ENCODE results near the gene KCNMA1.

Gene KCNMA1

GRCh38 chr10:77583527-77583926 is 54.1 kb downstream of the KCNMA1 start:
- no peak overlapping the region for H3K4me3 ChIP-seq (ENCODE audit: insufficient read depth in 1 of 2, low read depth in 1 of 2, low read length in 2 of 2)
- no peak overlapping the region for H3K4me2 ChIP-seq (ENCODE audit: low read length, poor library complexity, severe bottlenecking)
- H3K14ac ChIP-seq (ENCODE audit: low read length in 2 of 2) = no peak overlapping the region
- H2BK120ac ChIP-seq (ENCODE audit: low read depth, low read length) = no peak overlapping the region
- peaks cover 22% of the 10 kb centered on the region for H3K4me1 ChIP-seq (ENCODE audit: control insufficient read depth, insufficient read depth, low read depth, low read length)
- no peak overlapping the region for H2BK15ac ChIP-seq (ENCODE audit: low read depth, poor library complexity, severe bottlenecking)
- H2BK12ac ChIP-seq (ENCODE audit: low read length in 2 of 2) = peak overlapping the region; percentile 59 to 86
- no peak for DNase-seq
- H3K18ac ChIP-seq (ENCODE audit: low read depth in 1 of 2, low read length in 2 of 2) = peak overlapping the region; percentile 3 to 28
- no peak overlapping the region for H4K8ac ChIP-seq (ENCODE audit: low read length)
- H3K9me3 ChIP-seq (ENCODE audit: control insufficient read depth, low read length) = no peaks in the 10 kb centered on the region
- H2AK5ac ChIP-seq (ENCODE audit: low read length, severe bottlenecking) = no peak overlapping the region
- H2BK5ac ChIP-seq (ENCODE audit: low read depth, low read length, poor library complexity, severe bottlenecking) = no peak overlapping the region
- H3K9ac ChIP-seq (ENCODE audit: low read length) = no peak overlapping the region
- H2AFZ ChIP-seq (ENCODE audit: low read depth, low read length) = no peak overlapping the region
- H3K27ac ChIP-seq (ENCODE audit: low read length, poor library complexity, severe bottlenecking) = no peak overlapping the region
- H4K91ac ChIP-seq (ENCODE audit: low read length) = peak overlapping the region; percentile 67
- peaks cover 0 to 3% of the 10 kb centered on the region in 2 experiments for H3K36me3 ChIP-seq (ENCODE audit: control insufficient read depth in 1 of 2, insufficient read depth in 2 of 2, low read depth in 1 of 2, low read length in 2 of 2)
- no peaks in the 10 kb centered on the region for H3K27me3 ChIP-seq (ENCODE audit: control insufficient read depth in 1 of 2, insufficient read depth in 1 of 2, low read length in 2 of 2)
- no peak overlapping the region for H3K23ac ChIP-seq (ENCODE audit: low read length in 2 of 2)
- H3K4ac ChIP-seq (ENCODE audit: low read depth in 1 of 2, low read length in 2 of 2) = no peak overlapping the region
- H3K79me1 ChIP-seq (replicated peaks; ENCODE audit: low read length, poor library complexity, severe bottlenecking) = peaks cover 33% of the 10 kb centered on the region

- H3K23ac ChIP-seq (ENCODE audit: low read length in 2 of 2) = no peak overlapping the region
- peaks cover 0 to 3% of the 10 kb centered on the region in 2 experiments for H3K36me3 ChIP-seq (ENCODE audit: control insufficient read depth in 1 of 2, insufficient read depth in 2 of 2, low read depth in 1 of 2, low read length in 2 of 2)
- H2BK5ac ChIP-seq (ENCODE audit: low read depth, low read length, poor library complexity, severe bottlenecking) = no peak overlapping the region
- H3K27me3 ChIP-seq (ENCODE audit: control insufficient read depth in 1 of 2, insufficient read depth in 1 of 2, low read length in 2 of 2) = no peaks in the 10 kb centered on the region
- peaks cover 27% of the 10 kb centered on the region for H3K79me1 ChIP-seq (replicated peaks; ENCODE audit: low read length, poor library complexity, severe bottlenecking)
- peak overlapping the region; percentile 13 for H2BK15ac ChIP-seq (ENCODE audit: low read depth, poor library complexity, severe bottlenecking)
- peak overlapping the region; percentile 62 for H2BK120ac ChIP-seq (ENCODE audit: low read depth, low read length)
- no peak overlapping the region for H3K4me3 ChIP-seq (ENCODE audit: insufficient read depth in 1 of 2, low read depth in 1 of 2, low read length in 2 of 2)
- H3K14ac ChIP-seq (ENCODE audit: low read length in 2 of 2) = peak overlapping the region in 1 of 2 experiments; percentile 13
- H2AK5ac ChIP-seq (ENCODE audit: low read length, severe bottlenecking) = no peak overlapping the region
- peak overlapping the region; percentile 3 to 68 for H3K18ac ChIP-seq (ENCODE audit: low read depth in 1 of 2, low read length in 2 of 2)
- 63% methylated on average over 4 of the region's 4 CpGs for WGBS
- H4K91ac ChIP-seq (ENCODE audit: low read length) = peak overlapping the region; percentile 86
- H4K8ac ChIP-seq (ENCODE audit: low read length) = peak overlapping the region; percentile 85
- DNase-seq = peak; percentile 81
- peak overlapping the region; percentile 60 to 74 for H3K4ac ChIP-seq (ENCODE audit: low read depth in 1 of 2, low read length in 2 of 2)
- no peaks in the 10 kb centered on the region for H3K9me3 ChIP-seq (ENCODE audit: control insufficient read depth, low read length)
- no peak overlapping the region for H3K27ac ChIP-seq (ENCODE audit: low read length, poor library complexity, severe bottlenecking)
- H3K4me2 ChIP-seq (ENCODE audit: low read length, poor library complexity, severe bottlenecking) = no peak overlapping the region
- no peak overlapping the region for H3K9ac ChIP-seq (ENCODE audit: low read length)
- H2AFZ ChIP-seq (ENCODE audit: low read depth, low read length) = no peak overlapping the region
- peak overlapping the region in 1 of 2 experiments; percentile 86 for H2BK12ac ChIP-seq (ENCODE audit: low read length in 2 of 2)
- peaks cover 26% of the 10 kb centered on the region for H3K4me1 ChIP-seq (ENCODE audit: control insufficient read depth, insufficient read depth, low read depth, low read length)
Observed at GRCh38 chr10:77582710-77583115, 54.9 kb downstream of the KCNMA1 start.

GRCh38 chr10:77581738-77582137 is 55.9 kb downstream of the KCNMA1 start:
- Histone ChIP-seq H3K4me2 (ENCODE audit: low read length, poor library complexity, severe bottlenecking) (no peak overlapping the region), H3K4ac (ENCODE audit: low read depth in 1 of 2, low read length in 2 of 2) (peak overlapping the region; percentile 73), H4K8ac (ENCODE audit: low read length) (peak overlapping the region; percentile 53), H3K9me3 (ENCODE audit: control insufficient read depth, low read length) (no peaks in the 10 kb centered on the region), H3K14ac (ENCODE audit: low read length in 2 of 2) (peak overlapping the region in 1 of 2 experiments; percentile 79), H3K23ac (ENCODE audit: low read length in 2 of 2) (no peak overlapping the region), H2BK120ac (ENCODE audit: low read depth, low read length) (peak overlapping the region; percentile 42), H2AFZ (ENCODE audit: low read depth, low read length) (no peak overlapping the region), H3K4me3 (ENCODE audit: insufficient read depth in 1 of 2, low read depth in 1 of 2, low read length in 2 of 2) (no peak overlapping the region), H3K27me3 (ENCODE audit: control insufficient read depth in 1 of 2, insufficient read depth in 1 of 2, low read length in 2 of 2) (no peaks in the 10 kb centered on the region), H3K18ac (ENCODE audit: low read depth in 1 of 2, low read length in 2 of 2) (peak overlapping the region; percentile 38 to 55), H3K79me1 (replicated peaks; ENCODE audit: low read length, poor library complexity, severe bottlenecking) (peaks cover 25% of the 10 kb centered on the region), H3K4me1 (ENCODE audit: control insufficient read depth, insufficient read depth, low read depth, low read length) (peaks cover 23% of the 10 kb centered on the region), H3K36me3 (ENCODE audit: control insufficient read depth in 1 of 2, insufficient read depth in 2 of 2, low read depth in 1 of 2, low read length in 2 of 2) (peaks cover 0 to 3% of the 10 kb centered on the region in 2 experiments), H2AK5ac (ENCODE audit: low read length, severe bottlenecking) (peak overlapping the region; percentile 63), H2BK12ac (ENCODE audit: low read length in 2 of 2) (peak overlapping the region; percentile 64 to 91), H3K9ac (ENCODE audit: low read length) (no peak overlapping the region), H4K91ac (ENCODE audit: low read length) (peak overlapping the region; percentile 82), H2BK15ac (ENCODE audit: low read depth, poor library complexity, severe bottlenecking) (peak overlapping the region; percentile 3), H2BK5ac (ENCODE audit: low read depth, low read length, poor library complexity, severe bottlenecking) (no peak overlapping the region), H3K27ac (ENCODE audit: low read length, poor library complexity, severe bottlenecking) (no peak overlapping the region)
- DNase-seq = no peak
- 96% methylated on average over 4 of the region's 4 CpGs for WGBS

DNA sequence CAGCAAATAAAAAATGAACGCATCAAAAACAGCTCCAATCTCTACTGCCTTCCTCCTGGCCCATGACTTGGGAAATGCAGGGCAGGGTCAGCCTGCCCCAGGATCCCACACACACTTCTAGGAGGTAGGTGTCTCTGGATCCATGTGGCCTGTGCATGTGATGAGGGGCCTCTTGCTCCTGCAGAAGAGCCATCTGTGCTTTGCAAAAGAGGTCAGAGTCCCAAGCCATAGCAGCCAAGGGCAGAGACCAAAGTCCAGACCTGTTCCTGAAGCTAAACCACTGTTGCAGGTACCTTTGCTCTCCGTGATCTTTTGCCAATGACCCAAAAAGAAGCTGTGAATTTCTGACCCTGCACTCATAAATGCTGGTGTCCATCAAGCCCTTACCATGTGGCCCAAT is 57.1 kb downstream of the KCNMA1 start:
- no peak overlapping the region for H3K4me3 ChIP-seq (ENCODE audit: insufficient read depth in 1 of 2, low read depth in 1 of 2, low read length in 2 of 2)
- H2AFZ ChIP-seq (ENCODE audit: low read depth, low read length) = no peak overlapping the region
- no peak overlapping the region for H3K23ac ChIP-seq (ENCODE audit: low read length in 2 of 2)
- H3K9ac ChIP-seq (ENCODE audit: low read length) = no peak overlapping the region
- no peak overlapping the region for H4K8ac ChIP-seq (ENCODE audit: low read length)
- peak overlapping the region in 1 of 2 experiments; percentile 41 for H3K18ac ChIP-seq (ENCODE audit: low read depth in 1 of 2, low read length in 2 of 2)
- H4K91ac ChIP-seq (ENCODE audit: low read length) = peak overlapping the region; percentile 46
- no peaks in the 10 kb centered on the region for H3K27me3 ChIP-seq (ENCODE audit: control insufficient read depth in 1 of 2, insufficient read depth in 1 of 2, low read length in 2 of 2)
- peaks cover 23% of the 10 kb centered on the region for H3K4me1 ChIP-seq (ENCODE audit: control insufficient read depth, insufficient read depth, low read depth, low read length)
- no peak overlapping the region for H2BK5ac ChIP-seq (ENCODE audit: low read depth, low read length, poor library complexity, severe bottlenecking)
- peaks cover 0 to 3% of the 10 kb centered on the region in 2 experiments for H3K36me3 ChIP-seq (ENCODE audit: control insufficient read depth in 1 of 2, insufficient read depth in 2 of 2, low read depth in 1 of 2, low read length in 2 of 2)
- H3K9me3 ChIP-seq (ENCODE audit: control insufficient read depth, low read length) = no peaks in the 10 kb centered on the region
- H3K14ac ChIP-seq (ENCODE audit: low read length in 2 of 2) = peak overlapping the region in 1 of 2 experiments; percentile 35
- no peak overlapping the region for H2BK120ac ChIP-seq (ENCODE audit: low read depth, low read length)
- H2BK15ac ChIP-seq (ENCODE audit: low read depth, poor library complexity, severe bottlenecking) = no peak overlapping the region
- peaks cover 30% of the 10 kb centered on the region for H3K79me1 ChIP-seq (replicated peaks; ENCODE audit: low read length, poor library complexity, severe bottlenecking)
- H3K4me2 ChIP-seq (ENCODE audit: low read length, poor library complexity, severe bottlenecking) = no peak overlapping the region
- no peak overlapping the region for H3K4ac ChIP-seq (ENCODE audit: low read depth in 1 of 2, low read length in 2 of 2)
- peak overlapping the region in 1 of 2 experiments; percentile 23 for H2BK12ac ChIP-seq (ENCODE audit: low read length in 2 of 2)
- DNase-seq = no peak
- no peak overlapping the region for H3K27ac ChIP-seq (ENCODE audit: low read length, poor library complexity, severe bottlenecking)
- WGBS = 99% methylated on average over 2 of the region's 2 CpGs
- H2AK5ac ChIP-seq (ENCODE audit: low read length, severe bottlenecking) = peak overlapping the region; percentile 18

Measured in mesenchymal stem cell (in vitro differentiated cells and primary cell).